Measurements from ENCODE around the gene LSM2.
"Not testable (repeated sequence)": the region's sequence is repeated elsewhere in the genome, so short reads cannot be mapped to it uniquely, and the experiment has no call there.

LSM2 gene

DNA sequence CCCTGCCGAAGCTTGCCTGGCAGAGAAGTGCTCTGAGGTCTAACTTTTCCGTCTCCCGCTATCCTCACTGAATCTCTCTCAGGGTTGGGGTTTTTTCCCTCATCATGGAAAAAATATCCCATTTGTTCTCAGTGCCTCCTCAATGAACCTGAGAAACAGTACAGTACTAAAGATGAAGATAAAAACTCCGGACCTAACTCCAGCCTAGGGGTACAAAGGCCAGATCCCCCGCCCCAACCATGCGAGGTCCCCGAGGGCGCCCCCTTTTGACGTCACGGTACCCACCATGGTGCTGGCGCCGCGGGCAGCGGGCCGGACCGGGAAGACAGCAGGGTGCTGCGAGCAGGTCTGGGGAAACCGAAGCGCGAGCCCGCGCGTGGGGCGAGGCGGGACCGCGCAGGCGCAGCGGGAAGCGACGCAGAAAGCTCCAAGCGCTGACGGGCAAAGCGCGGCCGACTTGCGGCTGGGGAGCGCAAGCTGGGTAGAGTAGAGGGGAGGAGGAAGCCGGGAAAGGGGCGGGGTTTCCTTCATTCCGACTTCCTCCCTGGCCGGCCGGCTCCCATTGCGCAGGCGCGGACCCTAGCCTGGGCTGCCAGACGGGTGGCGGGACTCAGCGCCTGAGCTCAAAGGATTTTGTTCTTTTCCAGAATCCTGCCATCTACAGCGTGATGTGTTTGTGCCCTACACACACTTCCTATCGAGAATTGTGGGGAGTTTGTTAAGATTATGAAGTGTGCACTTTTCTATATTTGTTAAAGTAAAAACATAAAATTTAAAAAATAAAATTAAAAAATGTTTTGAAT, at the start of gene LSM2:
TSS of gene LSM2 (minus strand) at position 497 of the 803 bp plus-strand sequence. CDS start at position 288, 209 bp downstream.
- DNase-seq: peak; percentile 98

GRCh38 chr6:31851980-31852718, 45.4 kb upstream of the LSM2 start:
- DNase-seq: not testable (repeated sequence)

GRCh38 chr6:31851485-31851832, 44.7 kb upstream of the LSM2 start:
- DNase-seq: no peak

DNA sequence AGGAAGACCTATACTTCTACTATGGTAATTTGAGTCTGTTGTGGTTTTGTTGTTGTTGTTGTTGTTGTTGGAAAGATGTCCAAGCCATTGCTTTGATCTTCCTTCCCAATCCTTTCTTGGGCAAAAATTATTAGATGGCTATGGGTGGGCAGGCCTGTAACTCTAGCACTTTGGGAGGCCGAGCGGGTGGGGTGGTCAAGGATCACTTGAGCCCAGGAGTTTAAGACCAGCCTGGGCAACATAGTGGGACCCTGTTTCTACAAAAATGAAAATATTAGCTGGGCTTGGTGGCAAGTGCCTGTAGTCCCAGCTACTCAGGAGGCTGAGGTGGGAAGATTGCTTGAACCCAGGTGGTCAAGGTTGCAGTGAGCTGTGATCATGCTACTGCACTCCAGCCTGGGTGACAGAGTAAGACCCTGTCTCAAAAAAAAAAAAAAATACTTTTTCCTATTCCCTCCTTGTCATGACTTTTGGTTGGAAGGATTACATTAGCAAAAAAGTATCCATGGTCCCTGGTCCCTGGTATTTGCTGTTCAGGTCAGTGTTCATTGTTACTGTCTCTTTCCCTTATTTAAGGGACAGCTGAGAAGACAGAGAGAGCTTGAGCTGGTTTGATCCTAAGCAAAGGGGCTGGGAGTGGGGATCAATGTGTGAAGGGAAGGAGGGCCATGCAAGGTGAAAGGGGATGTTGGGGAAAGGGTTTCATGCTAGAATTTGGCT, 44.2 kb upstream of the LSM2 start:
- no peak for DNase-seq

DNA sequence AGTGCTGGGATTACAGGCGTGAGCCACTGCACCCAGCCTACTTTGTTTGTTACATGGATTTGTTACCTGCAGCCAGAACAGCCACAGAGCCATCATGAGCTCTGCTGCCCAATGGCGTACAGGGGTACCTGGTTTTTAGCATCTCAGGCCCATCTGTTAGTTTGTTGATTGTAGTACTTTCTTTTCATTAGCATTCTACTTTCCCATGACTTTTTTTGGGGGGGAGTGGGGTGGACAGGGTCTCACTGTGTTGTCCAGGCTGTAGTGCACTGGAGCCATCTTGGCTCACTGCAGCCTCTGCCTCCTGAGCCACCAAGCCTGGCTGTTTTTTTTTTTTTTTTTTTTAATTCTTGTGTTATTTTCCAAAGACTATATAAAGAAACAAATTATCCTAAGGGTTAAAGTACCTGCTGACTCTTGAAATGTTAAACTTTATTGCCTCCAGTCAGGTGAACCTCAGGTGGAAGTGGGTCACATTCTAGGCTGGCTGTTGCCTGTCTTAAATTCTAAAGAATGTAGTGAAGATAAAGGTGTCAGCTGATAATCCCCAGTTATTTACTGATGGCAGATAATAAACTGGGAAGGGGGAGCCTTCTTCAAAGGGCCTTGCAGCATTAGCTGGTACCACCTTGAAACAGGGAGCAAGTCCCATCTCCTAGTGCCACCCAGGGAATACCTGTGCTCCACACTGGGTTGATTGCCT, 40.7 kb upstream of the LSM2 start:
- DNase-seq: no peak

DNA sequence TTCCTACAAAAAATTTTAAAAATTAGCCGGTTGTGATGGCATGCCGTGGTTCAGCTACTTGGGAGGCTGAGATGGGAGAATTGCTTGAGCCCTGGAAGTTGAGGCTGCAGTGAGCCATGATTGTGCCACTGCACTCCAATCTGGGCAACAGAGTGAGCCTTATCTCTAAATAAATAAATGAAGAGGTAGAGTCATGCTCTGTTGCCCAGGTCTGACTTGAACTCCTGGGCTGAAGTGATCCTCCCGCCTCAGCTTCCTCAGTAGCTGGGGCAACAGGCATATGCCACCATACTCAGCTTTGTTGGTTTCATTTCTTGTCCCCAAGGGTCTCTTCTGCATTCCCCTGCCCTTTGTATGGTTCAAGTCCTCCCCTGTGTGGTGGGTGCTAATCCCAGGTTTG, 37.7 kb upstream of the LSM2 start:
- no peak for DNase-seq

- DNase-seq: peak; percentile 38
These were observed 35.3 kb upstream of the LSM2 start for GRCh38 chr6:31842053-31842452.

- not testable (repeated sequence) for DNase-seq
These were observed 33.0 kb upstream of the LSM2 start for GRCh38 chr6:31839779-31840126.

GRCh38 chr6:31838968-31839367, 32.2 kb upstream of the LSM2 start:
- peak; percentile 17 for DNase-seq

DNA sequence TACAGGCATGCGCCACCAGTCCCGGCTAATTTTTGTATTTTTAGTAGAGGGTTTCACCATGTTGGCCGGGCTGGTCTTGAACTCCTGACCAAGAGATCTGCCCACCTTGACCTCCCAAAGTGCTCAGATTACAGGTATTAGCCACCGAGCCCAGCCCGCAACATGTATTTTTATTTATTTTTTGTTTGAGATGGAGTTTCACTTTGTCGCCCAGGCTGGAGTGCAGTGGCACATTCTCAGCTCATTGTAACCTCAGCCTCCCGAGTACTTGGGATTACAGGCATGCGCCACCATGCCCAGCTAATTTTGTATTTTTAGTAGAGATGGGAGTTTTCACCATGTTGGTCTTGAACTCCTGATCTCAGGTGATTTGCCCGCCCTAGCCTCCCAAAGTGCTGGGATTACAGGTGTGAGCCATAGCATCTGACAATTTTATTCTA, 31.4 kb upstream of the LSM2 start:
- DNase-seq: not testable (repeated sequence)

DNA sequence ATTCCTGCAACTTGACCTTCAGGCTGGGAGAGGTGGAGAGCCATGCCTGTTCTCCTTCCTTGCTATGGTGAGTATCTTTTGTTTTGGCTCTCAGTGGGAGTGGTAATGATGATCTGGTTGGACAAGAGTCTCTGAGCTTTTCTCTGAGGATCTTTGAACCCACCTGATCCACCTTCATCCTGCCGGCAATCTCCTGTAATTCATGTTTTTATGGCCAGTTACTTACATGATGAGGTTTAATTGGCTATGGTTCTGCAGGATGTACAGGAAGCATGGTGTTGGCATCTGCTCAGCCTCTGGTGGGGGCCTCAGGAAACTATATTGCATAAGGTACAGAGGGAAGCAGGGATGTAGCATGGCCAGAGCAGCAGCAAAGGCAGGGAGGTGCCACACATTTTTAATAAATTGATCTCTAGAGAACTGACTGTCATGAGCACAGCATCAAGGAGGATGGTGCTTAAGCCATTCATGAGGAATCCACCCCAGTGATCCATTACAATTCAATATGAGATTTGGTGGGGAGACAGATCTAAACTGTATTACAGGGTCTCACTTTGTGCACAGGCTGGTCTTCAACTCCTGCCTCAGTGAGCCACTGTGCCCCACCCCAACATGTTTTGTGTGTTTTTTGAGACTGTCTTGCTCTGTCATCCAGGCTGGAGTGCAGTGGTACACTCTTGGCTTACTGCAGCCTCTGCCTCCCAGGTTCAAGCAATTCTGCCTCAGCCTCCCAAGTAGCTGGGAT, 30.8 kb upstream of the LSM2 start:
- no peak for DNase-seq

- DNase-seq: peak; percentile 6
These were observed 30.0 kb upstream of the LSM2 start for GRCh38 chr6:31836474-31837368.

GRCh38 chr6:31836047-31836473, 29.3 kb upstream of the LSM2 start:
- DNase-seq: no peak

DNA sequence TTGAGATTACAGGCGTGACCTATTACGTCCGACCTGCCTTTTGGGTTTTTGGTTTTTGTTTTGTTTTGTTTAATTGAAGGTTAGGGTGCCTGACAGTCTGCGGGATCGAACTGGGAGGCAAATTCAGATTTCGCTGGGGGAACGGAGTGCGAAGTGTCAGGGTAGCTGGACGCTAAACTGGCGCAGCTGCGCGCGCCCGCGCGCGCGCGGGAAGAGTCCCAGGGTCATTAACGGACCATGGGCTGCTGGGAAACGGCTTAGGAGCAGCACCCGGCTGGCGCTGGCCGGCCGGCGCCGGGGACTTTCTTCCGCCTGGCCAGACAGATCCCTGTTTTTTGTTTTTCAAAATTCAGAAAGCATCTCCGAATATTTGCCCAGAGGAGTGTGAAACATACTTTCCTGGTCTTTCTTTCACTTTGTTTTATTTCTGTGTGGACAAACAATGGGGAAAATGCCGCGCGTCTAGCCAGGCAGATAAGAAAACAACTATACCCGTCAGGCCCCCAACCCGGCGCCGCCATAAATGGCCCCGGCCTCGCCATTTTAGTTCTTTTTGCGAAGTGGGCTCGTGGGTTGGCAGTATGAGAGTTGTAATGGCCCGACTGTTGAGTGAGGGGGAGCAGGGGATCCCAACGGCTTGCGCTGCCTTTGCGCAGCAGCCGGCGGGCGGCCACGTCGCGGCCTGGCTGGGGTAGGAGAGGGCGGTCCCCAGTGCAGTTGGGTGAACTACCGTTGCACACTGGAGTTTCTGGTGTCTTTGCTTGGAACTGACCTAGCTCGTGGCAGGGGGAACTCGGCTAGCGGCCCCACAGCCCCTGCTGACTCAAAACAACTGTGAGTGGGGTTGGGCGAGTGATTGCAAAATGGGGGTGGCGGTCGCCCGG, 27.8 kb upstream of the LSM2 start:
- DNase-seq: peak; percentile 84

DNA sequence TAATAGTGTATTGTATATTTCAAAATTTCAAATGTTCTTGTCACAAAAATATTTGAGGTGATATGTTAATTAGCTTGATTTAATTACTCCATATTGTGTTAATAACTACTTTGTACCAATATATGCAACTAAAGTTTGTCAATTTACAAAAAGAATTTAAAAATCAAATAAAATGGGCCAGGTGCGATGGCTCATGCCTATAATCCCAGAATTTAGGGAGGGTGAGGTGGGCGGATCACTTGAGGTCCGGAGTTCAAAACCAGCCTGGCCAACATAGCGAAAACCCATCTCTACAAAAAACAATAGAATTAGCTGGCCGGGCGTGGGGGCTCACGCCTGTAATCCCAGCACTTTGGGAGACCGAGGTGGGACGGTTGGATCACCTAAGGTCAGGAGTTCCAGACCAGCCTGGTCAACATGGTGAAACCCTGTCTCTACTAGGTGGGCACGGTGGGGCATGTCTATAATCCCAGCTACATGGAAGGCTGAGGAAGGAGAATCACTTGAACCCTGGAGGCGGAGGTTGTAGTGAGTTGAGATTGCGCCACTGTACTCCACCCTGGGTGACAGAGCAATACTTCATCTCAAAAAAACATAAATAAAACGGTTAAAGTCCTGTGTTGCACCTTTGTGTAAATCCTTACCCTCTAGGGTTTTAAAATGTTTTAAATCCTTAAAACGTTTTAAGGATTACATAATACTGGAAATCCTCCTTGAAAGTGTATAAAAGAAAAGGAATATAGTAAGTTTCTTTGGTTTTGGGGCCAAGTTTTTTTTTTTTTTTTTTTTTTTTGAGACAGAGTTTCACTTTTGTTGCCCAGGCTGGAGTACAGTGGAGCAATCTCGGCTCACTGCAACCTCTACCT, 24.8 kb upstream of the LSM2 start:
- no peak for DNase-seq

DNA sequence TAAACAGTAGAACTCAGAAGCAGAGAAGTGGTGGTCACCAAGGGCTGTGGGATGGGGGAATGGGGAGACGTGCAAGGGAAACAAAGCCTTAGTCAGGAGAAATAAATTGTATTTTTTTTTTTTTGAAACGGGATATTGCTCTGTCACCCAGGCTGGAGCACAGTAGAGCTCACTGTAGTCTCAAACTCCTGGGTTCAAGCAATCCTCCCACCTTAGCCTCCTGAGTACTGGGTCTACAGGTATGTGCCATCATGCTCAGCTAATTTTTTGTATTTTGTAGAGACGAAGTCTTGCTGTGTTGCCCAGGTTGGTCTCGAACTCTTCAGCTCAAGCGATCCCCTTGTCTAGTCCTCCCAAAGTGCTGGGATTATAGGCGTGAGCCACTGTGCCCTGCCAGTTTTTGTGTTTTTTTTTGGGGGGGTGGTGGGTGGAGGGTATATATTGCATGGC, 24.1 kb upstream of the LSM2 start:
- no peak for DNase-seq

DNA sequence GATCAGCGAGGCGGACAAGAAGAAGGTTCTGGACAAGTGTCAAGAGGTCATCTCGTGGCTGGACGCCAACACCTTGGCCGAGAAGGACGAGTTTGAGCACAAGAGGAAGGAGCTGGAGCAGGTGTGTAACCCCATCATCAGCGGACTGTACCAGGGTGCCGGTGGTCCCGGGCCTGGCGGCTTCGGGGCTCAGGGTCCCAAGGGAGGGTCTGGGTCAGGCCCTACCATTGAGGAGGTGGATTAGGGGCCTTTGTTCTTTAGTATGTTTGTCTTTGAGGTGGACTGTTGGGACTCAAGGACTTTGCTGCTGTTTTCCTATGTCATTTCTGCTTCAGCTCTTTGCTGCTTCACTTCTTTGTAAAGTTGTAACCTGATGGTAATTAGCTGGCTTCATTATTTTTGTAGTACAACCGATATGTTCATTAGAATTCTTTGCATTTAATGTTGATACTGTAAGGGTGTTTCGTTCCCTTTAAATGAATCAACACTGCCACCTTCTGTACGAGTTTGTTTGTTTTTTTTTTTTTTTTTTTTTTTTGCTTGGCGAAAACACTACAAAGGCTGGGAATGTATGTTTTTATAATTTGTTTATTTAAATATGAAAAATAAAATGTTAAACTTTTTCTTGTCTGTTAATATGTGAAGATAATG, 23.0 kb upstream of the LSM2 start:
- no peak for DNase-seq

GRCh38 chr6:31827286-31828079, 20.7 kb upstream of the LSM2 start, which contains the start of gene HSPA1B:
HSPA1B (plus strand) TSS chr6:31827738; CDS start chr6:31827951, 213 bp downstream.
- DNase-seq: peak; percentile 96
